Mesendoderm (in vitro differentiated cells): ENCODE data around the gene NUMB.

Experiments used
- DNase-seq: peaks from one replicate; pipeline ENCODE4 v3.0.0; 2013
- H2AK5ac ChIP-seq: 2 replicates; pipeline ENCODE4 v1.6.1; 2013; ENCODE audit warnings: low read length, inconsistent platforms
- H2BK120ac ChIP-seq: 2 replicates; pipeline ENCODE4 v1.6.1; 2013; ENCODE audit warnings: low read depth, mild to moderate bottlenecking, low read length, moderate library complexity, mixed read lengths
- H2BK15ac ChIP-seq: replicated peaks from 2 replicates; pipeline ENCODE4 v1.6.1; 2013; ENCODE audit warnings: low read depth, mild to moderate bottlenecking, moderate library complexity
- H2BK5ac ChIP-seq: 2 replicates; pipeline ENCODE4 v1.6.1; 2013; ENCODE audit warnings: low read length, inconsistent platforms
- H3K18ac ChIP-seq: 2 replicates; pipeline ENCODE4 v1.6.1; 2013; ENCODE audit warnings: mild to moderate bottlenecking, low read length, mixed read lengths
- H3K23ac ChIP-seq: one replicate; pipeline ENCODE4 v1.6.1; 2013; ENCODE audit warnings: low read length
- H3K27ac ChIP-seq: 2 replicates; pipeline ENCODE4 v1.5.1; 2013; ENCODE audit warnings: low read depth, mild to moderate bottlenecking, inconsistent platforms, low read length, moderate library complexity
- H3K27me3 ChIP-seq: 2 replicates; pipeline ENCODE4 v1.6.1; 2013; ENCODE audit warnings: low read length, control low read depth, mild to moderate bottlenecking, inconsistent platforms; ENCODE audit not compliant: insufficient read depth, poor library complexity
- H3K36me3 ChIP-seq: 2 replicates; pipeline ENCODE4 v1.6.1; 2013; ENCODE audit warnings: low read length, inconsistent platforms; ENCODE audit not compliant: control insufficient read depth, insufficient read depth
- H3K4ac ChIP-seq: one replicate; pipeline ENCODE4 v1.6.1; 2013; ENCODE audit warnings: low read depth, mild to moderate bottlenecking, low read length, moderate library complexity
- H3K4me1 ChIP-seq: 2 replicates; pipeline ENCODE4 v1.6.1; 2013; ENCODE audit warnings: low read depth, low read length, inconsistent platforms; ENCODE audit not compliant: control insufficient read depth
- H3K4me2 ChIP-seq: 2 replicates; pipeline ENCODE4 v1.6.1; 2013; ENCODE audit warnings: low read length
- H3K4me3 ChIP-seq: 2 replicates; pipeline ENCODE4 v1.5.1; 2013; ENCODE audit warnings: mild to moderate bottlenecking, low read length
- H3K56ac ChIP-seq: one replicate; pipeline ENCODE4 v1.6.1; 2013; ENCODE audit warnings: low read length
- H3K79me1 ChIP-seq: 2 replicates; pipeline ENCODE4 v1.6.1; 2013; ENCODE audit warnings: low read length, inconsistent platforms
- H3K79me2 ChIP-seq: 2 replicates; pipeline ENCODE4 v1.6.1; 2013; ENCODE audit warnings: mild to moderate bottlenecking, low read length; ENCODE audit not compliant: control insufficient read depth, insufficient read depth
- H3K9ac ChIP-seq: 2 replicates; pipeline ENCODE4 v1.6.1; 2013; ENCODE audit warnings: low read length, inconsistent platforms
- H4K5ac ChIP-seq: one replicate; pipeline ENCODE4 v1.6.1; 2013; ENCODE audit warnings: low read length
- H4K8ac ChIP-seq: one replicate; pipeline ENCODE4 v1.6.1; 2013; ENCODE audit warnings: low read depth, mild to moderate bottlenecking, control low read depth, low read length, moderate library complexity
- WGBS: extraction: QIAGEN DNeasy Blood & Tissue Kit; methylation state at CpG from one replicate; pipeline ENCODE4 v1.1.7; 2013; ENCODE audit warnings: low lambda C conversion rate, missing lambda C conversion rate; ENCODE audit not compliant: insufficient coverage; ENCODE audit errors: extremely low coverage; 5-methylcytosine and 5-hydroxymethylcytosine counted together

Gene NUMB

GRCh38 chr14:73374218-73374617, 84.1 kb downstream of the NUMB start:
- H3K27me3 ChIP-seq, result no peaks in the 10 kb centered on the region
- no peak overlapping the region for H3K4ac ChIP-seq
- no peak overlapping the region for H4K8ac ChIP-seq
- H3K4me2 ChIP-seq, result no peak overlapping the region
- H3K18ac ChIP-seq, result no peak overlapping the region
- no peak overlapping the region for H3K9ac ChIP-seq
- no peak overlapping the region for H2BK15ac ChIP-seq
- no peak overlapping the region for H3K23ac ChIP-seq
- H2BK5ac ChIP-seq, result no peak overlapping the region
- no peak overlapping the region for H2AK5ac ChIP-seq
- H3K27ac ChIP-seq, result no peak overlapping the region
- no CpG with 5 or more reads among the region's 1 CpG for WGBS
- no peaks in the 10 kb centered on the region for H3K4me1 ChIP-seq
- no peaks in the 10 kb centered on the region for H3K36me3 ChIP-seq
- no peak overlapping the region for H3K4me3 ChIP-seq
- DNase-seq, result no peak
- peaks cover 1% of the 10 kb centered on the region for H3K79me2 ChIP-seq
- no peak overlapping the region for H4K5ac ChIP-seq
- H3K56ac ChIP-seq, result no peak overlapping the region
- no peak overlapping the region for H2BK120ac ChIP-seq
- peaks cover 6% of the 10 kb centered on the region for H3K79me1 ChIP-seq

- H3K23ac ChIP-seq, result no peak overlapping the region
- no peak overlapping the region for H3K4me2 ChIP-seq
Observed at GRCh38 chr14:73372529-73372928, 85.8 kb downstream of the NUMB start.

DNA sequence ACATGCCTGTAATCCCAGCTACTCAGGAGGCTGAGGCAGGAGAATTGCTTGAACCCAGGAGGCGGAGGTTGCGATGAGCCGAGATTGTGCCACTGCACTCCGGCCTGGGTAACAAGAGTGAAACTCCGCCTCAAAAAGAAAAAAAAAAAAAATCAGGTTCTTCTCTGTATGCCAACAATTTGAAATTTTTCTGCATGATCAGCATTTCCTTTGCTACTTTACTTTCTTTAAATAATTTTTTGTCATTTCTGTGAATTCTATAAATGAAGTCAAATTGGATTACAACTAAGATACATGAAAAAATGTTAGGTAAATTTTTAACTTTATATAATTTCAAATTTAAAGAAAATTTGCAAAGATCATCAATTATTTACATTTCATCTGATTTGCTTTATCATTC, 87.8 kb downstream of the NUMB start:
- Histone ChIP-seq H3K79me2 (no peaks in the 10 kb centered on the region), H4K5ac (no peak overlapping the region), H3K23ac (no peak overlapping the region), H4K8ac (no peak overlapping the region), H2BK120ac (no peak overlapping the region), H3K56ac (no peak overlapping the region), H3K27ac (no peak overlapping the region), H2AK5ac (no peak overlapping the region), H3K18ac (no peak overlapping the region), H2BK5ac (no peak overlapping the region), H3K27me3 (no peaks in the 10 kb centered on the region), H3K4me3 (no peak overlapping the region), H3K36me3 (no peaks in the 10 kb centered on the region), H2BK15ac (no peak overlapping the region), H3K4me1 (no peaks in the 10 kb centered on the region), H3K4me2 (no peak overlapping the region), H3K9ac (no peak overlapping the region), H3K79me1 (peaks cover 2% of the 10 kb centered on the region), H3K4ac (no peak overlapping the region)
- no CpG with 5 or more reads among the region's 5 CpGs for WGBS
- no peak for DNase-seq

More at GRCh38 chr14:73372529-73372928, 85.8 kb downstream of the NUMB start:
- Histone ChIP-seq H3K4me1 (no peaks in the 10 kb centered on the region), H3K4me3 (no peak overlapping the region), H3K27me3 (no peaks in the 10 kb centered on the region), H3K9ac (no peak overlapping the region), H3K79me1 (peaks cover 3% of the 10 kb centered on the region), H3K4ac (no peak overlapping the region), H2BK5ac (no peak overlapping the region), H3K18ac (no peak overlapping the region), H4K8ac (no peak overlapping the region), H3K27ac (no peak overlapping the region), H2AK5ac (no peak overlapping the region), H3K56ac (no peak overlapping the region), H3K36me3 (no peaks in the 10 kb centered on the region), H2BK15ac (no peak overlapping the region), H4K5ac (no peak overlapping the region), H3K79me2 (no peaks in the 10 kb centered on the region), H2BK120ac (no peak overlapping the region)
- DNase-seq, result no peak

- no peaks in the 10 kb centered on the region for H3K27me3 ChIP-seq
- no peak overlapping the region for H3K9ac ChIP-seq
- H4K8ac ChIP-seq, result no peak overlapping the region
- H3K4ac ChIP-seq, result no peak overlapping the region
- peaks cover 2% of the 10 kb centered on the region for H3K79me1 ChIP-seq
- no peak overlapping the region for H3K4me2 ChIP-seq
- H3K4me3 ChIP-seq, result no peak overlapping the region
- no peaks in the 10 kb centered on the region for H3K36me3 ChIP-seq
- no peak overlapping the region for H4K5ac ChIP-seq
- H3K18ac ChIP-seq, result no peak overlapping the region
- H2BK5ac ChIP-seq, result no peak overlapping the region
- no peak overlapping the region for H2BK15ac ChIP-seq
- no peaks in the 10 kb centered on the region for H3K4me1 ChIP-seq
- H3K56ac ChIP-seq, result no peak overlapping the region
- H2BK120ac ChIP-seq, result no peak overlapping the region
- DNase-seq, result no peak
- no peak overlapping the region for H2AK5ac ChIP-seq
- H3K79me2 ChIP-seq, result no peaks in the 10 kb centered on the region
- no peak overlapping the region for H3K27ac ChIP-seq
- no peak overlapping the region for H3K23ac ChIP-seq
Observed at GRCh38 chr14:73369428-73369827, 88.9 kb downstream of the NUMB start.

GRCh38 chr14:73368616-73369015, 89.7 kb downstream of the NUMB start:
- no peaks in the 10 kb centered on the region for H3K27me3 ChIP-seq
- H2BK5ac ChIP-seq, result no peak overlapping the region
- no peak overlapping the region for H3K4me3 ChIP-seq
- no peak overlapping the region for H3K4me2 ChIP-seq
- no peak for DNase-seq
- no peaks in the 10 kb centered on the region for H3K36me3 ChIP-seq
- H4K5ac ChIP-seq, result no peak overlapping the region
- no peak overlapping the region for H2BK120ac ChIP-seq
- no peak overlapping the region for H3K56ac ChIP-seq
- H3K79me2 ChIP-seq, result no peaks in the 10 kb centered on the region
- H3K9ac ChIP-seq, result no peak overlapping the region
- H3K4ac ChIP-seq, result no peak overlapping the region
- H4K8ac ChIP-seq, result no peak overlapping the region
- no peaks in the 10 kb centered on the region for H3K4me1 ChIP-seq
- H3K18ac ChIP-seq, result no peak overlapping the region
- peaks cover 2% of the 10 kb centered on the region for H3K79me1 ChIP-seq
- H2AK5ac ChIP-seq, result no peak overlapping the region
- no peak overlapping the region for H2BK15ac ChIP-seq
- H3K27ac ChIP-seq, result no peak overlapping the region
- H3K23ac ChIP-seq, result no peak overlapping the region

DNA sequence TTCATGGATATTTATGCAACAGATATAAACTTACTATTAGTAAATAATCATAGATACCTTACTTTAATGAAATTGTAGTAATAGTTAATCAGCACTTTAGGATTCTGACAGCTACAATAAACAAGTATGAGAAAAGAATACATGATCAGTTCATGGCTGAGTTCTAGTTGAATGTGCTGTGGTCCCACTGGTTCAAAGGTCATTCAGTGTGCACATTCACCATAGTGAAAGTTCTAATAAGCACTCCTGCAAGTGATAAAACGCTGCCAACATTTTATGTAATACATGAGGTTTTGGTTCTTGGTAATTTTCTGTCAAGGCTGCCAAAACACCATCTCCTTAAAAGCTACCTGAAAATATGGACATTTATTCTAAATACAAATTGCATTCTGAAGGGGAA, 92.6 kb downstream of the NUMB start:
- no peak overlapping the region for H3K56ac ChIP-seq
- H4K5ac ChIP-seq, result no peak overlapping the region
- no peak for DNase-seq
- H3K4ac ChIP-seq, result no peak overlapping the region
- H3K27me3 ChIP-seq, result no peaks in the 10 kb centered on the region
- no peak overlapping the region for H2AK5ac ChIP-seq
- no peaks in the 10 kb centered on the region for H3K79me1 ChIP-seq
- H4K8ac ChIP-seq, result no peak overlapping the region
- WGBS, result no CpG with 5 or more reads among the region's 1 CpG
- no peak overlapping the region for H2BK15ac ChIP-seq
- no peak overlapping the region for H3K23ac ChIP-seq
- H2BK120ac ChIP-seq, result no peak overlapping the region
- H2BK5ac ChIP-seq, result no peak overlapping the region
- H3K4me1 ChIP-seq, result no peaks in the 10 kb centered on the region
- H3K4me2 ChIP-seq, result no peak overlapping the region
- H3K9ac ChIP-seq, result no peak overlapping the region
- no peak overlapping the region for H3K4me3 ChIP-seq
- H3K36me3 ChIP-seq, result no peaks in the 10 kb centered on the region
- no peaks in the 10 kb centered on the region for H3K79me2 ChIP-seq
- no peak overlapping the region for H3K18ac ChIP-seq
- H3K27ac ChIP-seq, result no peak overlapping the region
